Ishikawa (cell line): ENCODE data around the gene SUSD6.

Source experiments
- CEBPB ChIP-seq: IDR thresholded peaks from 2 replicates; pipeline ENCODE4 v1.6.1; 2012
- CREB1 ChIP-seq: IDR thresholded peaks from 2 replicates; pipeline ENCODE4 v1.6.1; 2012; ENCODE audit warnings: low read depth
- EGR1 ChIP-seq: IDR thresholded peaks from 2 replicates; pipeline ENCODE4 v1.6.1; 2012
- EP300 ChIP-seq: IDR thresholded peaks from 2 replicates; pipeline ENCODE4 v1.6.1; 2012; ENCODE audit warnings: borderline replicate concordance
- FOXM1 ChIP-seq: IDR thresholded peaks from 2 replicates; pipeline ENCODE4 v1.6.1; 2012; ENCODE audit warnings: low read depth, borderline replicate concordance
- MAX ChIP-seq: IDR thresholded peaks from 2 replicates; pipeline ENCODE4 v1.6.1; 2012
- NFIC ChIP-seq: IDR thresholded peaks from 2 replicates; pipeline ENCODE4 v1.6.1; 2012
- RAD21 ChIP-seq: IDR thresholded peaks from 2 replicates; pipeline ENCODE4 v1.6.1; 2012; ENCODE audit warnings: low read depth
- REST ChIP-seq: IDR thresholded peaks from 2 replicates; pipeline ENCODE4 v1.6.1; 2012; ENCODE audit warnings: low read depth, mild to moderate bottlenecking
- TAF1 ChIP-seq: IDR thresholded peaks from 2 replicates; pipeline ENCODE4 v1.6.1; 2012; ENCODE audit warnings: low read depth, mild to moderate bottlenecking
- TCF12 ChIP-seq: IDR thresholded peaks from 2 replicates; pipeline ENCODE4 v1.6.1; 2012; ENCODE audit warnings: low read depth
- TEAD4 ChIP-seq: IDR thresholded peaks from 2 replicates; pipeline ENCODE4 v1.6.1; 2012
- USF1 ChIP-seq: IDR thresholded peaks from 2 replicates; pipeline ENCODE4 v1.6.1; 2012
- YY1 ChIP-seq: IDR thresholded peaks from 2 replicates; pipeline ENCODE4 v1.6.1; 2012; ENCODE audit warnings: low read depth
- ZBTB7A ChIP-seq: IDR thresholded peaks from 2 replicates; pipeline ENCODE4 v1.6.1; 2012; ENCODE audit warnings: low read depth

The SUSD6 gene

GRCh38 chr14:69660344-69661193, 49.2 kb downstream of the SUSD6 start:
- TF ChIP-seq NFIC (no peak), CEBPB (no peak), TCF12 (no peak), CREB1 (no peak), EGR1 (no peak), YY1 (no peak)

GRCh38 chr14:69661194-69661537, 49.8 kb downstream of the SUSD6 start:
- TF ChIP-seq EGR1 (no peak), TAF1 (no peak), RAD21 (no peak), ZBTB7A (no peak), CEBPB (no peak), YY1 (no peak), NFIC (no peak), TCF12 (no peak), CREB1 (no peak), USF1 (no peak), REST (no peak), EP300 (no peak)

- no peak for TF ChIP-seq YY1
- TF ChIP-seq CEBPB: no peak
- TF ChIP-seq MAX: no peak
Observed at GRCh38 chr14:69662636-69663299, 51.4 kb downstream of the SUSD6 start.

GRCh38 chr14:69663300-69663643, 51.9 kb downstream of the SUSD6 start:
- TF ChIP-seq TEAD4: no peak
- no peak for TF ChIP-seq YY1
- no peak for TF ChIP-seq TCF12
- TF ChIP-seq CEBPB: no peak
- TF ChIP-seq REST: no peak
- no peak for TF ChIP-seq NFIC
- no peak for TF ChIP-seq FOXM1
- TF ChIP-seq RAD21: no peak

- TF ChIP-seq ZBTB7A (no peak), CEBPB (no peak), CREB1 (no peak), MAX (no peak), EGR1 (no peak), USF1 (no peak)
Observed at GRCh38 chr14:69664265-69664664, 52.9 kb downstream of the SUSD6 start.

- no peak for TF ChIP-seq RAD21
Observed at GRCh38 chr14:69664865-69665526, 53.6 kb downstream of the SUSD6 start.
